Keratinocyte (primary cell): ENCODE data around the gene DLGAP1. TPM values are rescaled to one million over a fixed set of nuclear protein-coding genes. Genes with fewer than 3 reads are reported as not detected.

Experiments
- DNase-seq: peaks from one replicate; pipeline ENCODE4 v3.0.0-alpha.2; 2011; ENCODE audit warnings: low read depth, missing footprints, low spot score
- FAIRE-seq: peaks from 2 replicates; lab custom pipeline; 2011; peaks lifted over from hg19 to GRCh38; lab: Jason Lieb, UNC
- H2AFZ ChIP-seq: 2 replicates; pipeline ENCODE4 v1.6.0; 2012; ENCODE audit warnings: low read length, control low read depth, inconsistent platforms; ENCODE audit not compliant: control insufficient read depth
- H3K27ac ChIP-seq: 2 replicates; pipeline ENCODE4 v1.5.1; 2011; ENCODE audit warnings: low read length; ENCODE audit not compliant: control insufficient read depth, insufficient read depth
- H3K27me3 ChIP-seq: 3 replicates; pipeline ENCODE4 v1.6.0; 2011; ENCODE audit warnings: low read length; ENCODE audit not compliant: control insufficient read depth, insufficient read depth; ENCODE audit errors: extremely low read depth
- H3K36me3 ChIP-seq, 2 experiments: 2 replicates in 1 of 2; 3 replicates in 1 of 2; pipeline ENCODE4 v1.5.1; 2011; ENCODE audit warnings: low read length in 2 of 2, mild to moderate bottlenecking in 1 of 2; ENCODE audit not compliant: control insufficient read depth in 2 of 2, insufficient read depth in 2 of 2; ENCODE audit errors: extremely low read depth in 1 of 2
- H3K4me1 ChIP-seq: 3 replicates; pipeline ENCODE4 v1.5.1; 2011; ENCODE audit warnings: low read length; ENCODE audit not compliant: control insufficient read depth, insufficient read depth; ENCODE audit errors: extremely low read depth
- H3K4me2 ChIP-seq: 3 replicates; pipeline ENCODE4 v1.6.0; 2011; ENCODE audit warnings: low read depth, low read length; ENCODE audit not compliant: control insufficient read depth, insufficient read depth; ENCODE audit errors: extremely low read depth
- H3K4me3 ChIP-seq, 3 experiments: fragments of 200-600 bp in 1 of 3; sonication (generic) in 1 of 3; 2 replicates in 2 of 3; 3 replicates in 1 of 3; pipeline ENCODE4 v1.5.1; 2011 to 2016; ENCODE audit warnings: low read length in 3 of 3, mild to moderate bottlenecking in 3 of 3, control low read depth in 2 of 3, inconsistent platforms in 1 of 3, low read depth in 1 of 3, mixed read lengths in 1 of 3, mixed run types in 1 of 3, moderate library complexity in 1 of 3; ENCODE audit not compliant: control insufficient read depth in 2 of 3, insufficient read depth in 2 of 3; ENCODE audit errors: extremely low read depth in 1 of 3
- H3K79me2 ChIP-seq: 2 replicates; pipeline ENCODE4 v1.6.0; 2012; ENCODE audit warnings: low read length; ENCODE audit not compliant: control insufficient read depth, insufficient read depth
- H3K9ac ChIP-seq: 3 replicates; pipeline ENCODE4 v1.6.0; 2011; ENCODE audit warnings: low read length; ENCODE audit not compliant: control insufficient read depth, insufficient read depth; ENCODE audit errors: extremely low read depth
- H3K9me1 ChIP-seq: 3 replicates; pipeline ENCODE4 v1.6.0; 2011; ENCODE audit warnings: low read length; ENCODE audit not compliant: control insufficient read depth, insufficient read depth; ENCODE audit errors: extremely low read depth
- H3K9me3 ChIP-seq: 2 replicates; pipeline ENCODE4 v1.5.1; 2012; ENCODE audit warnings: low read depth, low read length; ENCODE audit not compliant: control insufficient read depth
- H4K20me1 ChIP-seq: 3 replicates; pipeline ENCODE4 v1.6.0; 2011; ENCODE audit warnings: low read length; ENCODE audit not compliant: control insufficient read depth, insufficient read depth; ENCODE audit errors: extremely low read depth
- CTCF ChIP-seq, 3 experiments: IDR thresholded peaks in 1 of 3; conservative IDR thresholded peaks in 1 of 3; optimal IDR thresholded peaks in 1 of 3; 2 replicates in 2 of 3; 3 replicates in 1 of 3; pipeline versions ENCODE3 to v1.5.1; 2011; ENCODE audit warnings: low read length in 3 of 3, mild to moderate bottlenecking in 3 of 3, moderate library complexity in 2 of 3, control low read depth in 1 of 3, inconsistent platforms in 1 of 3; ENCODE audit not compliant: insufficient read depth in 2 of 3; ENCODE audit errors: extremely low read depth in 1 of 3
- EZH2 ChIP-seq: IDR thresholded peaks from one replicate; pipeline ENCODE4 v1.6.1; 2012; ENCODE audit warnings: inconsistent platforms, mild to moderate bottlenecking, low read length, moderate library complexity
- dilution Hi-C: fragments of 300-500 bp; cut with MboI; formaldehyde crosslinking; loops from one replicate; pipeline ENCODE4 v1.7.0; 2020; ENCODE audit warnings: low sequenced_read_pairs; ENCODE audit not compliant: extremely low pct_ligation_motif_present
- polyA plus RNA-seq, 5 experiments: library from polyadenylated mRNA; depleted of rRNA in 3 of 5; stranded (reverse) in 3 of 5; stranded (forward) in 1 of 5; unstranded in 1 of 5; fragments of >200 nt; gene quantifications; 1 replicate in 1 of 5; 2 replicates in 3 of 5; 3 replicates in 1 of 5; pipeline versions ENCODE4 v1.2.1 to v1.2.3, GENCODE V29; 2011 to 2012; ENCODE audit warnings: missing spikeins in 2 of 5, low read depth in 1 of 5, low replicate concordance in 1 of 5

The DLGAP1 gene
- polyA plus RNA-seq, 1 donor (not counting 4 experiments of a cell fraction or from before 2014, with no cell fraction given): not detected

GRCh38 chr18:3546106-3546505 lies 909.0 kb downstream of the DLGAP1 start:
- dilution Hi-C loops: no loop called here
- H3K4me3 ChIP-seq: no peak overlapping the region

DNA sequence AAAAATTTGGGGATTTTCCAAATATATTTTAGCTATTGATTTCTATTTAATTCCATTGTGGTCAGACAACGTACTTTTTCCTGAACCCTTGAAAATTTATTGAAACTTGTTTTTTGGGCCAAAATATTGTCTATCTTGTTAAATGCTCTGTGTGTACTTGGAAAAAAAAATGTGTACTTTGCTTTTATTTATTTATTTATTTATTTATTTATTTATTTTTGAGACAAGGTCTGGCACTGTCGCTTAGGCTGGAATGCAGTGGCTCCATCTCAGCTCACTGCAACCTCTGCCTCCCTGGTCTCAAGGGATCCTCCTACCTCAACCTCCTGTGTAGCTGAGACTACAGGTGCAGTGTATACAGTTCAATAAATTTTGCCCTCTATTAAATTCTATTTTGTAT lies 910.6 kb downstream of the DLGAP1 start:
- Histone ChIP-seq H3K79me2 (no peaks in the 10 kb centered on the region), H3K9me3 (no peaks in the 10 kb centered on the region), H3K9ac (no peak overlapping the region), H3K27me3 (no peaks in the 10 kb centered on the region), H3K27ac (no peak overlapping the region), H2AFZ (no peak overlapping the region), H3K4me3 (no peak overlapping the region), H3K9me1 (no peaks in the 10 kb centered on the region), H4K20me1 (no peaks in the 10 kb centered on the region), H3K36me3 (no peaks in the 10 kb centered on the region), H3K4me2 (no peak overlapping the region), H3K4me1 (peaks cover 12% of the 10 kb centered on the region)
- DNase-seq (no peak), FAIRE-seq (no peak)
- dilution Hi-C loops: no loop called here
- no peak for TF ChIP-seq EZH2
- no peak for TF ChIP-seq CTCF (optimal IDR thresholded peaks at IDR 0.05 in 1 of 3, IDR thresholded peaks at IDR 0.05 in 1 of 3, conservative IDR thresholded peaks at IDR 0.05 in 1 of 3; ENCODE audit: extremely low read depth in 1 of 3, insufficient read depth in 2 of 3, low read length in 3 of 3)

More at GRCh38 chr18:3546106-3546505, 909.0 kb downstream of the DLGAP1 start:
- no peak for DNase-seq
- TF ChIP-seq CTCF (optimal IDR thresholded peaks at IDR 0.05 in 1 of 3, IDR thresholded peaks at IDR 0.05 in 1 of 3, conservative IDR thresholded peaks at IDR 0.05 in 1 of 3; ENCODE audit: extremely low read depth in 1 of 3, insufficient read depth in 2 of 3, low read length in 3 of 3): no peak
- no peak for TF ChIP-seq EZH2
- H3K27me3 ChIP-seq: no peaks in the 10 kb centered on the region
- peaks cover 10% of the 10 kb centered on the region for H3K4me1 ChIP-seq
- FAIRE-seq: no peak
- H3K36me3 ChIP-seq: no peaks in the 10 kb centered on the region
- no peak overlapping the region for H3K9ac ChIP-seq
- H2AFZ ChIP-seq: no peak overlapping the region
- no peaks in the 10 kb centered on the region for H3K9me3 ChIP-seq
- no peaks in the 10 kb centered on the region for H3K9me1 ChIP-seq
- no peak overlapping the region for H3K27ac ChIP-seq
- no peaks in the 10 kb centered on the region for H3K79me2 ChIP-seq
- H3K4me2 ChIP-seq: no peak overlapping the region
- H4K20me1 ChIP-seq: no peaks in the 10 kb centered on the region
